GM18519 (cell line): ENCODE data around the gene SNCB.

ENCODE experiments used
- ATAC-seq: cut with Tn5 transposase; IDR thresholded peaks from one replicate; pipeline ENCODE4 v1.9.1; 2021; ENCODE audit warnings: mild to moderate bottlenecking, moderate library complexity; ENCODE audit not compliant: unreplicated experiment, low FRiP score

SNCB gene

DNA sequence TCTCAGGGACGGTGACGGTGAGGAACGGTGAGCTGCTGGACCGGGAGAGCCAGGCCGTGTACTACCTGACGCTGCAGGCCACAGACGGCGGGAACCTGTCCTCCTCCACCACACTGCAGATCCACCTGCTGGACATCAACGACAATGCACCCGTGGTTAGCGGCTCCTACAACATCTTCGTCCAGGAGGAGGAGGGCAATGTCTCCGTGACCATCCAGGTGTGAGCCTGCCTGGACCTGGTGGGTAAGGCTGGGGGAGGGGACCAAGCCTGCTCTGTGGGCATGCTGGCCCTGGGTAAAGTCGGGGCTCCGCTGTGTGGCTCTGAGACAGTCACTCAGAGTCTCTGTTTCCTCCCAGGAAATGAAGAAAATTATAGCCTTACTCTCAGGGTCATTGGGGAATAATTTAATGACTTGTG lies 51.9 kb downstream of the SNCB start:
- no peak for ATAC-seq

DNA sequence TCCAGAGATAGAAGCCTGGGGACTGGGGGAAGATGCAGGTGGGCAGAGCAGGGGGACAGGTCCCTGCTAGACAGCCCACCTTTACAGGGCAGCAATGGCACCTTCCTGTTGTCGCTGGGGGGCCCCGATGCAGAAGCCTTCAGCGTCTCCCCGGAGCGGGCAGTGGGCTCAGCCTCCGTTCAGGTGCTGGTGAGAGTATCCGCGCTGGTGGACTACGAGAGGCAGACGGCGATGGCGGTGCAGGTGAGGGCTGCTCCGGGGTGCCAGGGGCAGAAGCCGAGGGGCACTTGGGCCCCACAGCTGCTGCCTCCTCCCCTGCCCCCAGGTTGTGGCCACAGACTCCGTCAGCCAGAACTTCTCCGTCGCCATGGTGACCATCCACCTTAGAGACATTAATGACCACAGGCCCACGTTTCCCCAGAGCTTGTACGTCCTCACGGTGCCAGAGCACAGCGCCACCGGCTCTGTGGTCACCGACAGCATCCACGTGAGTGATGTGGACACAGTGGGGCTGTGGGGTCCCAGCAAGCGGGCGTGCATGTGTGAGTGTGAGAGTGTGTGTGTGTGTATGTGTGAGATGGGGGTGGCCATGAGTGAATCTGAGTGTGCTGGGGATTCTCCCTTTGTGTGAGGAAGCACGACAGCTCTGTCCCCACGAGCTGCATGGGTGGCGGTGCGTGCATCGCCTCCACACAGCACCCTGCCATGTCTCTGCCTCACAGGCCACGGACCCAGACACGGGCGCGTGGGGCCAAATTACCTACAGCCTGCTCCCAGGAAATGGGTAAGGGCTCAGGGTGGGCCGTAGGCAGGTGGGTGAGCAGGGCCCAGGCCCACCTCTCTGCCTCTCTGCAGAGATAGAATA lies 52.8 kb downstream of the SNCB start:
- no peak for ATAC-seq

DNA sequence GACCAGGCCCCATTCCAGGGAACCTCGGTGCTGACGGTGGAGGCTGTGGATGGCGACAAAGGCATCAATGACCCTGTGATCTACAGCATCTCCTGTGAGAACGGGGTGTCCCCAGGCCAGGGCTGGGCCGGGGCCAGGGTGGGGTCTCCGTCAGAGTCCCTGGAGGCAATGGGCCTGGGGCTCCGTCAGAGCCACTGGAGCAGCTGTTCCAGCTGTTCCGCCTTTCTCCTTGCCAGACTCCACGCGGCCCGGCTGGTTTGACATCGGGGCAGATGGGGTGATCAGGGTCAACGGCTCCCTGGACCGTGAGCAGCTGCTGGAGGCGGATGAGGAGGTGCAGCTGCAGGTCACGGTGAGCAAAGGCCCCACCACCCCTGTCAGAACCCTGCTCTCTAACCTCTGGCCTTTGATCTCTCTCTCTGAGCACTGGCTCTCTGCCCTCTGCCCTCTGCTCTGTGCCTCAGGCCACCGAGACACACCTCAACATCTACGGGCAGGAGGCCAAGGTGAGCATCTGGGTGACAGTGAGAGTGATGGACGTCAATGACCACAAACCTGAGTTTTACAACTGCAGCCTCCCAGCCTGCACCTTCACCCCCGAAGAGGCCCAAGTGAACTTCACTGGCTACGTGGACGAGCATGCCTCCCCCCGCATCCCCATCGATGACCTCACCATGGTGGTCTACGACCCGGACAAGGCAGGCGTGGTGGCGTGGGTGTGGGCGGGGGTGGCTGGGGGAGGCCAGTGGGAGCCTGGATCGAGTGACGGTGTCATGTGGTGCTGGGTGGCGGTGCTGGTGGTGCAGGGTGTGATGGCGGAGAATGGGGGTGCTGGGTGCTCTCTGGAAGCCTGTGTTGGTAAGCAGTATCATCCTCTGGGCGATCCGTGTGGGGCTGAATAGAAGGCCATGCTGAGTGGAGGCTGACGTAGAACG lies 54.6 kb downstream of the SNCB start:
- ATAC-seq, result no peak

DNA sequence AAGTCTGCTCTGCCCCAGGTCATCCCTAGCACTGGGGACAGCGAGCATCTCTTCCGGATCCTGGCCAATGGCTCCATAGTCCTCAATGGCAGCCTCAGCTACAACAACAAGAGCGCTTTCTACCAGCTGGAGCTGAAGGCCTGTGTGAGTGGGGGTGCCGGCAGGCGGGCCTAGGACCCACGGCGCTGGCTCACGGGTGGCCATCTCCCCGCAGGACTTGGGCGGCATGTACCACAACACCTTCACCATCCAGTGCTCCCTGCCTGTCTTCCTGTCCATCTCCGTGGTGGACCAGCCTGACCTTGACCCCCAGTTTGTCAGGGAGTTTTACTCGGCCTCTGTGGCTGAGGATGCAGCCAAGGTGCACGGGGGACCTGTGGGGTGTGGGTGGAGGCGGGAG lies 55.3 kb downstream of the SNCB start:
- no peak for ATAC-seq

DNA sequence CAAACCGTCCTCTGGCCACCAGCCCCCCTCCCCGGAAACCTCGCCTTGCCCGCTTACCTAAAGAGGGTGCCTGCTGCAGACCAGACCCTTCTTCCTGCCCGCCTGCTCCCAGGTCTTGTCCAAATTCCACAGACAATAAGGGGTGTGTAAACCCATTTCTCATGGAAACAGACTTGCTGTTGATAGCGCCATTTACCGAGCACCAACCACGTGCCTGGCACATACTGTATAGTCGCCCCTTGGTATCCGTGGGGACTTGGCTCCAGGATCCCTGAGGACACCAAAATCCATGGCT lies 56.1 kb downstream of the SNCB start:
- no peak for ATAC-seq

DNA sequence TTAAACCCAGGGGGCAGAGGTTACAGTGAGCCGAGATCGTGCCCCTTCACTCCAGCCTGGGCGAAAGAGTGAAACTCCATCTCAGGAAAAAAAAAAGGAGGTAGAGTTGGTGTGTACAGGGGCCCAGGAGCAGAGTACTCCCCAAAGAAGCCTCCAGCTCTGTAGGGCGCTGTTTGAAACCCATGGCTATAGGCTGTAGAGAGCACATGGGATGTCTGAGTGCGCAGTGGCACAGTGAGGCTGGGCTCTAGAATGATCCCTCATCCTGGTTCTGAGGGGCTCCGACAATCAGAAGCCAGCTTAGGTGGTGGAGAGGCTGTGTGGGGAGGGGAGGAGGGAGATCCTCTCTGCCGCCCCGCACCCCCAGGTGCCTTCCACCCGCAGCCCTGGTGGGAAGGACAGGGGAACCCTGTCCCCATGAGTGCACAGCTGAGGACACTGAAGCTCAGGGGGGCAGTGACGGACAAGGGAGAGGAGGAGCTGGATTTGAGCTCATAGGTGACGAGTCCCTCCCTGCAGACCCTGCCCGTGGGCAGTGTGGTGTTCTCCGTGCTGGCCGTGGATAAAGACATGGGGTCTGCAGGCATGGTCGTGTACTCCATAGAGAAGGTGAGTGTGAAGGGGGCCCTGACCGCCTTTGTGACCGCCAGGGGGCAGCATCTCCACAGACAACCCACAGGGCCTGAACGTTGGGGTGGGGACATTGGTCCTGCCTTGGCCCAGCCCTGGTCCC lies 56.6 kb downstream of the SNCB start:
- no peak for ATAC-seq
